Adrenal gland (tissue), 12 donors: ENCODE data around the gene NOP9. TPM values are rescaled to one million over a fixed set of nuclear protein-coding genes. Genes with fewer than 3 reads are reported as not detected.

ENCODE experiments used
- DNase-seq, 7 donors: peaks; one replicate each; pipeline ENCODE4 v3.0.0-alpha.2; 2019 to 2020
- H3K27ac ChIP-seq, 5 donors: fragments of 200-600 bp; sonication (generic) in 4 of 5; 1 replicate in 3 of 5; 2 replicates in 2 of 5; pipeline versions ENCODE4 v1.5.1 to v1.8.0; 2016 to 2020; ENCODE audit warnings: mild to moderate bottlenecking in 1 of 5
- H3K27me3 ChIP-seq: fragments of 200-600 bp; 2 replicates; pipeline ENCODE4 v1.8.0; 2021
- H3K36me3 ChIP-seq, 2 donors: fragments of 200-600 bp; replicated peaks in 1 of 2; 1 replicate in 1 of 2; 2 replicates in 1 of 2; pipeline versions ENCODE4 v1.5.1 to v1.8.0; 2018 to 2022
- H3K4me1 ChIP-seq, 2 donors: fragments of 200-600 bp; replicated peaks in 1 of 2; 1 replicate in 1 of 2; 2 replicates in 1 of 2; pipeline versions ENCODE4 v1.5.1 to v1.8.0; 2018 to 2021
- H3K4me3 ChIP-seq, 4 donors: fragments of 200-600 bp; sonication (generic) in 3 of 4; one replicate each; pipeline ENCODE4 v1.5.1; 2016 to 2018
- H3K9me3 ChIP-seq, 3 donors: fragments of 200-600 bp; sonication (generic) in 1 of 3; replicated peaks in 1 of 3; 1 replicate in 2 of 3; 2 replicates in 1 of 3; pipeline versions ENCODE4 v1.5.1 to v1.8.0; 2016 to 2021
- CTCF ChIP-seq, 6 experiments: fragments of 450-650 bp in 4 of 6; fragments of 200-600 bp in 2 of 6; sonication (generic) in 1 of 6; IDR thresholded peaks; 1 replicate in 5 of 6; 2 replicates in 1 of 6; pipeline versions ENCODE4 v1.5.1 to v1.8.0; 2016 to 2021; ENCODE audit warnings: antibody characterized with exemption in 6 of 6, mild to moderate bottlenecking in 2 of 6, moderate library complexity in 1 of 6
- POLR2A ChIP-seq, 2 donors: fragments of 450-650 bp; IDR thresholded peaks; one replicate each; pipeline ENCODE4 v1.6.1; 2017; ENCODE audit warnings: antibody characterized with exemption in 2 of 2, mild to moderate bottlenecking in 2 of 2, moderate library complexity in 1 of 2
- WGBS, 4 donors: extraction: QIAGEN DNeasy Blood & Tissue Kit in 2 of 4; methylation state at CpG; one replicate each; pipeline versions ENCODE4 v1.1.5 to v1.1.7; 2013 to 2017; 5-methylcytosine and 5-hydroxymethylcytosine counted together
- intact Hi-C, 2 donors: fragments of 100-400 bp; cut with DNase I; formaldehyde crosslinking; loops; one replicate each; pipeline versions ENCODE4 v1.14.1 to v1.15.0; 2022 to 2023
- polyA plus RNA-seq, 3 donors: library from polyadenylated mRNA; stranded (reverse); fragments of 200-250 nt in 2 of 3; fragments of 350-450 nt in 1 of 3; fragmentation: Illumina TruSeq in 1 of 3; extraction: RNeasy Lipid Tissue Mini Kit (QIAGEN cat#74804) in 1 of 3; gene quantifications; one replicate each; pipeline ENCODE4 v1.2.3, GENCODE V29; 2013 to 2014
- total RNA-seq, 9 donors: library from RNA; depleted of rRNA in 4 of 9; stranded (reverse); fragments of >200 nt in 4 of 9; fragments of 120-200 nt in 1 of 9; fragmentation: NEBNext Ultra II Directional in 1 of 9; extraction: Animal tissue kit (Norgen Biotek cat#: 25700) in 1 of 9; gene quantifications; one replicate each; pipeline versions ENCODE4 v1.1.0 to v1.2.4, GENCODE V29; 2013 to 2023
- donor health status: healthy with polysubstance abuse.
- donor health status: Bipolar disorder and iron deficiency.
- donor health status: DM: yes; HTN: yes; CAD: no.
- donor health status: DM: no; HTN: no; CAD: no.
- donor health status: DM: no; HTN: no; CAD: no.
- donor health status: DM: yes; HTN: yes; CAD: no.

The NOP9 gene
- total and polyA plus RNA-seq, 12 donors = 9.1 to 28.2 (median 18.2) TPM

DNA sequence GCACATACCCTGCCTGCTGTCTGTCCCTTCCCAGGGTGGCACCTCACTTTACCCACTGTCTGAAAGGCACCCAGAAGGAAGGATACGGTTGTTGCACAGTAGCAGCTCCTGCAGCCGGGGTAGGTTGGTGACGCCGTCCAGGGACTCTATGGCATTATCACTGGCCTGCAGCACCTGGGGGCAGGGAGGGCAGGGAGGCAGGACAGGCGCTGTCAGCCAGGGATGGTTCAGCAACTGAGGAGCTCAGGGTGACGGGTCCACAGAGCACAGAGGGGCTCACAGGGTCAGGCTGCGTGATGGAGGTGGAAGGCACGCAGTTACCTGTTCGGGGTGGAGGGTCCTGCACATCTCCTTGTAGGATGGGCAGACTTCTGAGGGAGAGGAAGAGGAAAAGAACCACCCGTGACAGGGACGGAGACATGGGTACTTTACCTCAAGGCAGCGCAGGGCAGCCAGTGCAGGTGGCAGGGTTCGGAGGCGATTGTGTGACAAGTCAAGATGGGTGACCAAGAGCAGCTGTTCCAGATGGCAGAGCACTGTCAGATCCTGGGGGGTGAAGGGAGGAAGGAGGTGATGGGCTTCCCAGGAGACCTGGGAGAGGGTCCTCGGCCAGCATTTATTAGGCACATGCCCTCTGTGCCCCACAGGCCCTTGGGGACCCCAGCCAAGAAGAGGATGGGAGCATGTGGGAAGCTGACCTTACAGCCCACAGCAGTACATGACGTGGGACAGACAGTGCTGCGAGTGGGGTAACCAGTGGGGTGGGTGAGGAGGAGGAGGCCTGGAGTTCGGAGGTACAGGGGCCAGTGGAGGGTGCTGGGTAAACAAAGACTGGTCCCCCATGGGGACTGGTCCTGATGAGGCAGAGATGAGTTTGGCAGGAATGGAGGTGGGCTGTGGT, 33.1 kb upstream of the NOP9 start:
- no peak overlapping the region for H3K4me3 ChIP-seq
- H3K27me3 ChIP-seq = no peaks in the 10 kb centered on the region
- no peaks in the 10 kb centered on the region for H3K4me1 ChIP-seq
- no peak overlapping the region for H3K27ac ChIP-seq
- no peak for DNase-seq
- 82 to 91% (median 89%) methylated on average over 14 to 18 of the region's 18 CpGs for WGBS, 4 donors
- no peaks in the 10 kb centered on the region for H3K9me3 ChIP-seq
- H3K36me3 ChIP-seq = peaks cover 0 to 20% of the 10 kb centered on the region in 2 donors
- TF ChIP-seq CTCF (IDR thresholded peaks at IDR 0.05) (no peak), POLR2A (IDR thresholded peaks at IDR 0.05) (no peak)
- intact Hi-C loops = no loop called here

DNA sequence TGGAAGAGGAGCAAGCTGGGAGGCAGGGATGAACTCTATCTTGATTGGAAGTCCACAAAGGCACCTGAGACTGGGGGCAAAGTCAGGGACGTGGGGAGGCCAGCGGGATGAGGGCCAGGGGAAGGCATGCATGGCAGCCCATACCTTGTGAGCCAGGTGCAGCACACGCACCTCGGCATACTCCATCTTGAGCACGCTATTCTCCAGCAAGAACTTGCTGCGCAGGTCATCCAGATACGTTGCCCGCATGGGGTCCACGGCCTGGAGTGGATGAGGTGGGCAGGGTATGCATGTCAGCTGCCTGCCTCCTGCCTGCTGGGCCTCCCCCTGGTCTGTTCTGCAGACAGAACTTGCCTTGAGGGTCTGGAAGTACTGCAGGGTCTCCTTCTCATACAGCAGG, 32.1 kb upstream of the NOP9 start:
- Histone ChIP-seq H3K36me3 (peaks cover 0 to 20% of the 10 kb centered on the region in 2 donors), H3K4me1 (peaks cover 5 to 8% of the 10 kb centered on the region in 2 donors), H3K9me3 (no peaks in the 10 kb centered on the region), H3K27me3 (no peaks in the 10 kb centered on the region), H3K4me3 (no peak overlapping the region), H3K27ac (no peak overlapping the region)
- DNase-seq = no peak
- intact Hi-C loops = no loop called here
- TF ChIP-seq CTCF (IDR thresholded peaks at IDR 0.05) = no peak
- no peak for TF ChIP-seq POLR2A (IDR thresholded peaks at IDR 0.05)
- WGBS, 4 donors = 89 to 96% (median 95%) methylated on average over 9 of the region's 9 CpGs

DNA sequence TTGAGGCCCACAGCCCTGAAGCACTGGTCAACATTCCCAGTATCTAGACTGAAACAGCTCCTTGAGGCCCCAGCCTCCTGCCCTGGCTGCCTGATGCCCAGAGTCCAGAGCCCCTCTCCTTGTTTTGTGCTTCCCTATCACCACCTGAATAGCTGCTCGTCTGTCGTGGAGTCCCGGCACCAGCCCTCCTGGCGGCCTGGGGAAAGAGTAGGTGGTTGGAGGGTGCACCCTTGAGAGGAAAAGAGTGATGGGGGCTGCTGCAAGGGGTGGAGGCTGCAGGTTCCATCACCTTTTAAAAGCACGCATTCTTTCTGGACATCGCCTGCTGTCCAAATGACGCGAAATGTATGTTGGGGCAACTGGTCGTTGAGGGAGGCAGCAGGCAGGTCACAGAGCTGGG, 31.4 kb upstream of the NOP9 start:
- intact Hi-C loops = no loop called here
- no peaks in the 10 kb centered on the region for H3K27me3 ChIP-seq
- no peak overlapping the region for H3K4me3 ChIP-seq
- H3K27ac ChIP-seq = no peak overlapping the region
- no peak for TF ChIP-seq POLR2A (IDR thresholded peaks at IDR 0.05)
- TF ChIP-seq CTCF (IDR thresholded peaks at IDR 0.05) = no peak
- H3K36me3 ChIP-seq = peaks cover 0 to 20% of the 10 kb centered on the region in 2 donors
- 89 to 94% (median 93%) methylated on average over 9 of the region's 9 CpGs for WGBS, 4 donors
- peaks cover 5 to 15% of the 10 kb centered on the region in 2 donors for H3K4me1 ChIP-seq
- H3K9me3 ChIP-seq = no peaks in the 10 kb centered on the region
- DNase-seq = no peak

GRCh38 chr14:24269368-24269767, 30.3 kb upstream of the NOP9 start:
- DNase-seq = no peak
- no peaks in the 10 kb centered on the region for H3K27me3 ChIP-seq
- TF ChIP-seq POLR2A (IDR thresholded peaks at IDR 0.05) (no peak), CTCF (IDR thresholded peaks at IDR 0.05) (no peak)
- H3K4me3 ChIP-seq = no peak overlapping the region
- H3K36me3 ChIP-seq = peaks cover 0 to 20% of the 10 kb centered on the region in 2 donors
- H3K9me3 ChIP-seq = no peaks in the 10 kb centered on the region
- intact Hi-C loops = no loop called here
- 89 to 96% (median 95%) methylated on average over 8 of the region's 8 CpGs for WGBS, 4 donors
- H3K27ac ChIP-seq = no peak overlapping the region
- peaks cover 5 to 22% of the 10 kb centered on the region in 2 donors for H3K4me1 ChIP-seq
